ENCODE measurements around the gene C13orf42. TPM values are rescaled to one million over a fixed set of nuclear protein-coding genes. Genes with fewer than 3 reads are reported as not detected.

Gene C13orf42
- polyA plus RNA-seq, 1 donor from 2014 or later, result not detected

- no peak overlapping the region for H2AFZ ChIP-seq (ENCODE audit: low read depth, low read length)
- H3K27ac ChIP-seq (ENCODE audit: low read length), result no peak overlapping the region
- no peak overlapping the region for H3K4me3 ChIP-seq (ENCODE audit: low read length)
- no peaks in the 10 kb centered on the region for H3K79me2 ChIP-seq (replicated peaks; ENCODE audit: insufficient read depth, low read length)
- no peak overlapping the region for H3K9ac ChIP-seq (ENCODE audit: low read length)
- no peaks in the 10 kb centered on the region for H3F3A ChIP-seq (ENCODE audit: insufficient read depth, low read length, poor library complexity, severe bottlenecking)
- H4K20me1 ChIP-seq (ENCODE audit: insufficient read depth), result no peaks in the 10 kb centered on the region
- TF ChIP-seq POLR2AphosphoS5 (IDR thresholded peaks at IDR 0.05) (no peak), CTCF (IDR thresholded peaks at IDR 0.05; ENCODE audit: poor library complexity, severe bottlenecking) (no peak), SMC3 (conservative IDR thresholded peaks at IDR 0.05; ENCODE audit: poor library complexity) (no peak), EZH2 (IDR thresholded peaks at IDR 0.05; ENCODE audit: borderline replicate concordance, insufficient read depth, low read length, poor library complexity, severe bottlenecking) (no peak), EP300 (conservative IDR thresholded peaks at IDR 0.05; ENCODE audit: poor library complexity, severe bottlenecking) (no peak), TAF1 (IDR thresholded peaks at IDR 0.05; ENCODE audit: low read depth) (no peak), MXI1 (conservative IDR thresholded peaks at IDR 0.05; ENCODE audit: poor library complexity, severe bottlenecking) (no peak), RAD21 (conservative IDR thresholded peaks at IDR 0.05) (no peak), REST (IDR thresholded peaks at IDR 0.05; ENCODE audit: borderline replicate concordance) (no peak)
- H3K9me3 ChIP-seq (ENCODE audit: low read length), result no peaks in the 10 kb centered on the region
- H3K9me2 ChIP-seq (ENCODE audit: insufficient read depth, low read length), result no peaks in the 10 kb centered on the region
- no peaks in the 10 kb centered on the region for H3K36me3 ChIP-seq (ENCODE audit: insufficient read depth, low read length)
- H3K27me3 ChIP-seq (ENCODE audit: insufficient read depth, low read depth, low read length), result no peaks in the 10 kb centered on the region
- no peak overlapping the region for H3K4me2 ChIP-seq (ENCODE audit: low read length)
Measured at GRCh38 chr13:51033421-51034185, 77.5 kb downstream of the C13orf42 start.

- Histone ChIP-seq H3K36me3 (ENCODE audit: insufficient read depth, low read length) (no peaks in the 10 kb centered on the region), H3K27ac (ENCODE audit: low read length) (no peak overlapping the region), H3K27me3 (ENCODE audit: insufficient read depth, low read depth, low read length) (no peaks in the 10 kb centered on the region), H3K9ac (ENCODE audit: low read length) (no peak overlapping the region), H3K4me2 (ENCODE audit: low read length) (no peak overlapping the region), H3K9me3 (ENCODE audit: low read length) (no peaks in the 10 kb centered on the region), H3K4me3 (ENCODE audit: low read length) (no peak overlapping the region), H3K9me2 (ENCODE audit: insufficient read depth, low read length) (no peaks in the 10 kb centered on the region), H4K20me1 (ENCODE audit: insufficient read depth) (no peaks in the 10 kb centered on the region), H3F3A (ENCODE audit: insufficient read depth, low read length, poor library complexity, severe bottlenecking) (no peaks in the 10 kb centered on the region), H3K79me2 (replicated peaks; ENCODE audit: insufficient read depth, low read length) (no peaks in the 10 kb centered on the region), H2AFZ (ENCODE audit: low read depth, low read length) (no peak overlapping the region)
- TF ChIP-seq REST (IDR thresholded peaks at IDR 0.05; ENCODE audit: borderline replicate concordance) (no peak), TAF1 (IDR thresholded peaks at IDR 0.05; ENCODE audit: low read depth) (no peak), EP300 (conservative IDR thresholded peaks at IDR 0.05; ENCODE audit: poor library complexity, severe bottlenecking) (no peak), RAD21 (conservative IDR thresholded peaks at IDR 0.05) (no peak), SMC3 (conservative IDR thresholded peaks at IDR 0.05; ENCODE audit: poor library complexity) (no peak), EZH2 (IDR thresholded peaks at IDR 0.05; ENCODE audit: borderline replicate concordance, insufficient read depth, low read length, poor library complexity, severe bottlenecking) (no peak)
Measured at GRCh38 chr13:51032831-51033230, 78.2 kb downstream of the C13orf42 start.
